Activated CD4-positive, alpha-beta T cell treated with anti-CD3 and anti-CD28 coated beads for 36 hours (primary cell): Measurements from ENCODE around the gene ADAMTS2. TPM values are rescaled to one million over a fixed set of nuclear protein-coding genes. Genes with fewer than 3 reads are reported as not detected.

Source experiments
- ATAC-seq: fragments of 200-7000 bp; cut with Tn5 transposase; one replicate; pipeline ENCODE4 v1.10.0; 2021; ENCODE audit warnings: mild to moderate bottlenecking, moderate library complexity
- CTCF ChIA-PET: fragments of 350-600 bp; sonication (Branson Sonifier 250); formaldehyde crosslinking; loops from one replicate; lab custom pipeline; 2021; ENCODE audit warnings: antibody characterized with exemption; lab: Charles Lee
- POLR2A ChIA-PET: fragments of 350-600 bp; sonication (Branson Sonifier 250); formaldehyde crosslinking; loops from one replicate; lab custom pipeline; 2021; ENCODE audit warnings: antibody characterized with exemption, inconsistent platforms; lab: Charles Lee
- DNase-seq: peaks from one replicate; pipeline ENCODE4 v3.0.0-alpha.2; 2020
- H3K27ac Mint-ChIP-seq: one replicate; pipeline ENCODE4 v1.8.0; 2021; ENCODE audit warnings: mixed read lengths
- H3K27me3 Mint-ChIP-seq: one replicate; pipeline ENCODE4 v1.8.0; 2021; ENCODE audit warnings: mixed read lengths
- H3K36me3 Mint-ChIP-seq: one replicate; pipeline ENCODE4 v1.8.0; 2021; ENCODE audit warnings: low read depth, mixed read lengths
- H3K4me1 Mint-ChIP-seq: one replicate; pipeline ENCODE4 v1.8.0; 2021; ENCODE audit warnings: mixed read lengths
- H3K4me3 Mint-ChIP-seq: one replicate; pipeline ENCODE4 v1.8.0; 2021; ENCODE audit warnings: mild to moderate bottlenecking, moderate library complexity, mixed read lengths
- H3K9me3 Mint-ChIP-seq: one replicate; pipeline ENCODE4 v1.8.0; 2021; ENCODE audit warnings: low read depth, mixed read lengths
- intact Hi-C, 2 experiments: fragments of 100-400 bp; cut with DNase I in 1 of 2; cut with micrococcal nuclease in 1 of 2; formaldehyde crosslinking; loops; one replicate each; pipeline versions ENCODE4 v1.14.2 to v1.15.1; 2022 to 2024; cut with DNase I, micrococcal nuclease
- total RNA-seq, 2 experiments: library from RNA; stranded (reverse); gene quantifications; one replicate each; pipeline ENCODE4 v1.2.3, GENCODE V29; 2021

Gene ADAMTS2
- total RNA-seq, 2 experiments from 2014 or later = not detected

- no peak overlapping the region for H3K27ac Mint-ChIP-seq
- DNase-seq (no peak), ATAC-seq (no peak)
- no peaks in the 10 kb centered on the region for H3K36me3 Mint-ChIP-seq
- H3K27me3 Mint-ChIP-seq = no peaks in the 10 kb centered on the region
- intact Hi-C loops = no loop called here
- CTCF ChIA-PET = no interaction called here
- POLR2A ChIA-PET = no interaction called here
- H3K4me1 Mint-ChIP-seq = no peaks in the 10 kb centered on the region
- H3K4me3 Mint-ChIP-seq = no peak overlapping the region
- H3K9me3 Mint-ChIP-seq = no peaks in the 10 kb centered on the region
Observed at GRCh38 chr5:179377421-179378115, 32.3 kb upstream of the ADAMTS2 start.

- no peak overlapping the region for H3K27ac Mint-ChIP-seq
- DNase-seq = no peak
- intact Hi-C loops = no loop called here
- ChIA-PET POLR2A (no interaction called here), CTCF (no interaction called here)
- H3K36me3 Mint-ChIP-seq = no peaks in the 10 kb centered on the region
- no peaks in the 10 kb centered on the region for H3K27me3 Mint-ChIP-seq
- ATAC-seq = no peak
- no peaks in the 10 kb centered on the region for H3K9me3 Mint-ChIP-seq
- no peaks in the 10 kb centered on the region for H3K4me1 Mint-ChIP-seq
- no peak overlapping the region for H3K4me3 Mint-ChIP-seq
Observed at GRCh38 chr5:179376701-179377420, 31.6 kb upstream of the ADAMTS2 start.

- Mint-ChIP-seq H3K9me3 (no peaks in the 10 kb centered on the region), H3K4me3 (no peak overlapping the region), H3K27ac (no peak overlapping the region), H3K27me3 (no peaks in the 10 kb centered on the region), H3K36me3 (no peaks in the 10 kb centered on the region), H3K4me1 (no peaks in the 10 kb centered on the region)
- POLR2A ChIA-PET = no interaction called here
- no peak for DNase-seq
- intact Hi-C loops = no loop called here
- ATAC-seq = no peak
- CTCF ChIA-PET = no interaction called here
Observed at GRCh38 chr5:179375831-179376365, 30.6 kb upstream of the ADAMTS2 start.

DNA sequence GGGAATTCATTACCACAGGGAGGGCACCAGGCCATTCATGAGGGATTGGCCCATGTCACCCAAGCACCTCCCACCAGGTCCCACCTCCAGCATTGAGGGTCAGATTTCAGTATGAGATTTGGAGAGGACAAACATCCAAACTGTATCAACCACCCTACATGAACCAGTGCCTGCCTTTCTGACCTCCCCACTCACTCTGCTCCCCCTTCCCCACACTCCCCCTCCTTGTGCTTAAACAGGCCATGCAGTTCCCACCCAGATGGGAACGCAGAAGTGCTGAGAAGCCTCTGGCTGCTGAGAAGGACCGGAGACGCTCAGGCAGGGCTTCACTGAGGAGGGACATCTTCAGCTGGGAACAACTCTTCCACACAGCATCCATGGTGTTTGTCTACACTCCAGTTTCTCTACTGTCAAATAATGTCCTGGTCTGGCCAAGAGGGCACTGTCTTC is 30.0 kb upstream of the ADAMTS2 start:
- Mint-ChIP-seq H3K36me3 (no peaks in the 10 kb centered on the region), H3K4me3 (no peak overlapping the region), H3K9me3 (no peaks in the 10 kb centered on the region), H3K4me1 (no peaks in the 10 kb centered on the region), H3K27ac (no peak overlapping the region), H3K27me3 (no peaks in the 10 kb centered on the region)
- ATAC-seq (no peak), DNase-seq (no peak)
- intact Hi-C loops = no loop called here
- CTCF ChIA-PET = no interaction called here
- POLR2A ChIA-PET = interaction anchor here (0.5 kb wide), 1 partner anchor 65 kb away, joined by 3 read pairs; no protein-coding TSS in a partner anchor

DNA sequence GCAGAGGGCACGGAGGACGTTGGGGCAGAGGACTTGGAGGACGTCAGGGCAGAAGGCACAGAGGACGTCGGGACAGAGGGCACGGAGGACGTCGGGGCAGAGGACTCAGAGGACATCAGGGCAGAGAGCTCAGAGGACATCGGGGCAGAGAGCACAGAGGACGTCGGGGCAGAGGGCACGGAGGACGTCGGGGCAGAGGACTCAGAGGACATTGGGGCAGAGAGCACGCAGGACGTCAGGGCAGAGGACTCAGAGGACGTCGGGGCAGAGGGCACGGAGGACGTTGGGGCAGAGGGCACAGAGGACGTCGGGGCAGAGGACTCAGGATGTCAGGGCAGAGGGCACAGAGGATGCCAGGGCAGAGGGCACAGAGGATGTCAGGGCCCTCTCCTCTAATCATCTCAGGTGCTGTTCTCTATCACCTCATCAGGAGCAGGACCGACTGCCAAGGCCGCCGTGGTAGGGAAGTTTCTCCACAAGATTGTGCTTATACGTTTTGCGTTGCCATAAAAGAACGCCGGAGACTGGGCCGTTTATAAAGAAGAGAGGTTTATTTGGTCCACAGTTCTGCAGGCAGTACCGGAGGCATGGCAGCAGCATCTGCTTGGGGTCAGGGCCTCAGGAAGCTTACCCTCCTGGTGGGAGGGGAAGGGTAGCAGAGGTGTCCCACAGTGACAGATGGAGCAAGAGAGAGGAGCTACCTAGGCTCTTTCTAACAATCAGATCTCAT is 29.4 kb upstream of the ADAMTS2 start:
- H3K4me3 Mint-ChIP-seq = no peak overlapping the region
- no peaks in the 10 kb centered on the region for H3K9me3 Mint-ChIP-seq
- intact Hi-C loops = no loop called here
- DNase-seq (no peak), ATAC-seq (no peak)
- ChIA-PET POLR2A (no interaction called here), CTCF (no interaction called here)
- H3K27me3 Mint-ChIP-seq = no peaks in the 10 kb centered on the region
- no peaks in the 10 kb centered on the region for H3K36me3 Mint-ChIP-seq
- no peak overlapping the region for H3K27ac Mint-ChIP-seq
- no peaks in the 10 kb centered on the region for H3K4me1 Mint-ChIP-seq

GRCh38 chr5:179373961-179374505 is 28.8 kb upstream of the ADAMTS2 start:
- ChIA-PET CTCF (no interaction called here), POLR2A (no interaction called here)
- H3K36me3 Mint-ChIP-seq = no peaks in the 10 kb centered on the region
- no peak for ATAC-seq
- DNase-seq = no peak
- H3K4me1 Mint-ChIP-seq = no peaks in the 10 kb centered on the region
- H3K9me3 Mint-ChIP-seq = no peaks in the 10 kb centered on the region
- intact Hi-C loops = no loop called here
- no peak overlapping the region for H3K27ac Mint-ChIP-seq
- H3K27me3 Mint-ChIP-seq = no peaks in the 10 kb centered on the region
- no peak overlapping the region for H3K4me3 Mint-ChIP-seq

GRCh38 chr5:179373101-179373934 is 28.1 kb upstream of the ADAMTS2 start:
- ChIA-PET CTCF (no interaction called here), POLR2A (no interaction called here)
- Mint-ChIP-seq H3K9me3 (no peaks in the 10 kb centered on the region), H3K36me3 (no peaks in the 10 kb centered on the region), H3K27ac (no peak overlapping the region), H3K4me3 (no peak overlapping the region), H3K27me3 (no peaks in the 10 kb centered on the region), H3K4me1 (no peaks in the 10 kb centered on the region)
- intact Hi-C loops = no loop called here
- DNase-seq (no peak), ATAC-seq (no peak)

- no peaks in the 10 kb centered on the region for H3K9me3 Mint-ChIP-seq
- no peaks in the 10 kb centered on the region for H3K27me3 Mint-ChIP-seq
- no peak overlapping the region for H3K4me3 Mint-ChIP-seq
- DNase-seq (no peak), ATAC-seq (no peak)
- CTCF ChIA-PET = interaction anchor here (0.6 kb wide), 1 partner anchor 45 kb away, joined by 3 read pairs; no protein-coding TSS in a partner anchor
- no peak overlapping the region for H3K27ac Mint-ChIP-seq
- intact Hi-C loops = no loop called here
- POLR2A ChIA-PET = no interaction called here
- H3K4me1 Mint-ChIP-seq = no peaks in the 10 kb centered on the region
- no peaks in the 10 kb centered on the region for H3K36me3 Mint-ChIP-seq
Observed at GRCh38 chr5:179371681-179372680, 26.7 kb upstream of the ADAMTS2 start.

GRCh38 chr5:179371121-179371510 is 25.9 kb upstream of the ADAMTS2 start:
- Mint-ChIP-seq H3K36me3 (no peaks in the 10 kb centered on the region), H3K9me3 (no peaks in the 10 kb centered on the region), H3K27ac (no peak overlapping the region), H3K27me3 (no peaks in the 10 kb centered on the region), H3K4me1 (no peaks in the 10 kb centered on the region), H3K4me3 (no peak overlapping the region)
- POLR2A ChIA-PET = no interaction called here
- intact Hi-C loops = no loop called here
- ATAC-seq (no peak), DNase-seq (no peak)
- CTCF ChIA-PET = no interaction called here

DNA sequence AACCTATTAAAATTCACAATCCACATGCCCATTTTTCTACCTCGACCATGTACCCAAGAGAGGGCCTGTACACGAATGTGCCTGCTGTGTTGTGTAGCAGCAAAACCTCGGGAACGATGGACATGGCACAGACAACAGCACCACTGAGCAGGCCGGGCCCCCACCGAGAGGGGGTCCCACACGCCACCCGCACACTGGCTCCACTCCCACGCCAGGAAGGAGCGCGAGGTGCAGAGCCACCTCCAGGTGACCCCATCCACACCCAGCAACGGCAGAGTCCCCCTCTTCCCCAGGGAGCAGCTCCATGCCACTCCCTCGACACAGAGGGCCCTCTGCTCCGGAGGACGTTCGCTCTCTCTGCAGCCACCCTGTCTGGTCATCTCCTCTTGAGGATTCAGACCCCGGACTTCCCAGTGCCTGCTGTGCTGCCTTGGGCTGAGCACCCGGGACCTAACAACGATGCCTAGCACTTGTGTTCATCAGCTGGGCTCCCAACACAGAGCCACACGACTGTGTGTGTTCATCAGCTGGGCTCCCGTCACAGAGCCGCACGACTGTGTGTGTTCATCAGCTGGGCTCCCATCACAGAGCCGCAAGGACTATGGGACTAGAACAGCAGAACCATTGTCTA is 25.3 kb upstream of the ADAMTS2 start:
- intact Hi-C loops = no loop called here
- Mint-ChIP-seq H3K27ac (no peak overlapping the region), H3K36me3 (no peaks in the 10 kb centered on the region), H3K4me1 (no peaks in the 10 kb centered on the region), H3K27me3 (no peaks in the 10 kb centered on the region), H3K4me3 (no peak overlapping the region), H3K9me3 (no peaks in the 10 kb centered on the region)
- CTCF ChIA-PET = interaction anchor here (0.7 kb wide), 1 partner anchor 13 kb away, joined by 4 read pairs; no protein-coding TSS in a partner anchor
- no peak for ATAC-seq
- DNase-seq = no peak
- POLR2A ChIA-PET = no interaction called here
